ENCODE data around the gene TPK1.

TPK1 gene

DNA sequence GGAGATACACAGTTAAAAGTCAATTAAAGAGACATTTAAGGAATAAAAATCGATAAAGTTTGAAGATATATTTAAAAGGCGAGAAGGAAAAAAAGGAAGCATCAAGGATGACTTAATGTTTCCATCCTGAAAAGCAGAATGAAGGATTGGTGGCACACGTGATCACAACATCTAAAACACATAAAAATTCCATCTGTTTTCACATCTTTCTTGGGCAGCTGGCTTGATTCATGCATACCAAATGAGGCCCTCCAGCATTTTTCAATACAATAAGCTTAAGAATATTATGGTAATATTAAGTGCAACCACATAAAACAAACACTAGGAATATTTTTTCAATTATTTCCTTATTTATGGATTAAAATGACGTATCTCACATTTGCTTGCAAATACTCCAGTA lies 112.6 kb downstream of the TPK1 start:
- no peak for DNase-seq (ENCODE audit: low read depth in 2 of 2)

DNA sequence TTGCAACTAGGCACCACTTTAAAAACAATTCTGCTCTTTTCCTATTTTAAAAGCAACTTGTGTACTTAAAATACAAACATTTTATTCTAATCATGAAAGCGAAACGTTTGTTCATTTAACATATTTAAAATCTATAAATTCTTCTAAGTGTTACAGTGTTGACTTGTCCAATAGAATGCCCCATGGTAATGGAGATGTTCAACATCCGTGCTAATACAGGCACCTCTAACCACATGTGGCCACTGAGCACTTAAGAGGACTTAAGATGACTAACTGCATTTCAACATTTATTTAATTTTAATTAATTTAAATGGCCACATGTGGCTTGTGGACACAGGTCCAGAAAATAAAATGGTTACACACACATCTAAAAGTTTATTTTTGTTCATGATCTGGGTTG lies 115.1 kb downstream of the TPK1 start:
- DNase-seq (ENCODE audit: low read depth in 2 of 2), result no peak

DNA sequence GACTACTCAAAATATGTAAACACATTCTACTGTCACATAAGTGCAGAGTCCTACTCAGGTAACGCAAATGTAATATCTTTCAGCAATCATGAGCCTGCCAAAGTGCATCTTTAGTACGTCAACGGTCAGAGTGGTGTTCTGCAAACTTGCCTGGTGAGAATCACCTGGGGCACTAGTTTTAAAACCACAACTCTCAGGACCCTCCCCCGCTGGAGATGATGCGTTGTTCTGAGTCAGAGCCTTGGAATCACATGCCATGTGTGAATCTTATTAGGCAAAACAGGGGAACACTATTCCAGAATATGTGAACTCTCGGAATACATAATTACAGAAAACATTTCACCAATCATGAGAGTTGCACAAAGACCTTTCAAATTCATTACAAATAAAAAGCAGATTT lies 115.7 kb downstream of the TPK1 start:
- DNase-seq (ENCODE audit: low read depth in 2 of 2), result no peak

DNA sequence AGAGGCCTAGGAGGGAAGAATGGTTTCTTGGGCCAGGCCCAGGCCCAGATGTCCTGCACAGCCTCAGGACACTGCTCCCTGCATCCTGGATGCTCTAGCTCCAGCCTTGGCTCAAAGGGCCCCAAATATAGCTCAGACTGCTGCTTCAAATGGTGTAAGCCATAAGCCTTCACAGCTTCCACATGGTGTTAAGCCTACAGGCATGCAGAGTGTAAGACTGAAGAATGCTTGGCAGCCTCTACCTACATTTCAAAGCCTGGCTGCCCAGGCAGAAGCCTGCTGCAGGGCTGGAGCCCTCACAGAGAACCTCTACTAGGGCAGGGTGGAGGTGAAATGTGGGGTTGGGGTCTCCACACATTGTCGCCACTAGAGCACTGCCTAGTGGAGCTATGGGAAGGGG lies 118.1 kb downstream of the TPK1 start:
- DNase-seq (ENCODE audit: low read depth in 2 of 2), result no peak

DNA sequence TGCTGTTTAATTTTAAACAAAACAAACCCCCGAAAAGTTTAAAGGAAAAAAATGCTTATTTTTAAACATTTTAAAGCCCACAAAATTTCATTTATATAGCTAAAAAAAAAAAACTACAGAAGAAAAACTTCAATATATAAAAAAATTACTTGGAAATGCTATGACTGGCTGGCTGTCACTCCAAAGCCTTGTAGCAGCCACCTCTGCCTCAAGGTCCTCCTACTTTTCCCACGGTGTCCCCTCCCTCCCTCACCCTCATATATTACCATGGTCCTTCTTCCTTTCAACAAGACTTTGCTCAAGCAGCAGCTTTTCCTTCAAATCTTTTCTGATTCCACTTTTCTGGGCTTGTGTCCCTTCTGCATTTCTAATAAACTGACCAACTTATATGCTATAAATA lies 122.0 kb downstream of the TPK1 start:
- no peak for DNase-seq (ENCODE audit: low read depth in 2 of 2)

DNA sequence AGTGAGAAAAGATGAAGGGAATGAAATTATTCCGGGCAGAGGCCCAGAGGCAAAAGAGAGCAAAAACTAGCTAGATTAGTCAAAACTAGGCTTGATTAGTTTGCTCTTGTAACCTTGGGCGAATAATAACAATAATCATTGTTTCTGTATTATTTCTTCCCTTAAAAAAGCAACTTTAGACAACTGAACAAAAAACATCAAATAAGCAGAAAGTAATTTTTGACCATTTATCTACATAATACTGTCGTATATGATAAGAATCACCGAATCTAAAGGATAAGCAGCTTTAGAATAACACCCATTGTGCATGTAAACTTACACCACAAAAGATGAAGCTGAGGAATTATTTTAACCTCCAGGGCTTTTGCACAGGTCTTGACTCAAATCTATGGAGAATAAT lies 125.1 kb downstream of the TPK1 start:
- no peak for DNase-seq (ENCODE audit: low read depth in 2 of 2)

DNA sequence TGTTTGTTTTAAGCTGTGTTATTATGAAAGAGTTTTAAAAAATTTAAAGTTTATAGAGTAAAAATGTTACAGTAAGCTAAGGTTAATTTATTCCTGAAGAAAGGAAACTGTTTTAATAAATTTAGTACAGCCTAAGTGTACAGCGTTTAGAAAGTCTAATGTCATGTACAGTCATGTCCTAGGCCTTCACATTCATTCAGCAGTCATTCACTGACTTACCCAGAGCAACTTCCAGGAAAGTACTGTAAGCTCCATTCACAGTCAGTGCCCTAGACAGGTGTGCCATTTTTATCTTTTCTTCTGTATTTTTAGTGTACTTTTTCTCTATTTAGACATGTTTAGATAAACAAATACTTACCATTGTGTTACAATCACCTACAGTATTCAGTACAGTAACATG lies 126.8 kb downstream of the TPK1 start:
- no peak for DNase-seq (ENCODE audit: low read depth in 2 of 2)

DNA sequence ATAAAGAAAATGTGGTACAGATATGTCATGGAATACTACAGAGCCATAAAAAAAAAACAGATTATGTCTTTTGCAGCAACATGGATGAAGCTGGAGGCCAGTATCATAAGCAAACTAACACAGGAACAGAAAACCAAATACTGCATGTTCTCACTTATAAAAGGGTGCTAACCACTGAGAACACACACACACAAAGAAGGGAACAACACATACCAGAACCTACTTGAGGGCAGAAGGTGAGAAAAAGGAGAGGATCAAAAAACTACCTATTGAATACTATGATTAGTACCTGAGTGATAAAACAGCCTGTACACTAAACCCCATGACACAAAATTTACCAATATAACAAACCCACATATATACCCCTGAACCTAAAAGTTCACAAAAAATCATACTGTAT lies 144.6 kb downstream of the TPK1 start:
- no peak for DNase-seq (ENCODE audit: low read depth in 2 of 2)

DNA sequence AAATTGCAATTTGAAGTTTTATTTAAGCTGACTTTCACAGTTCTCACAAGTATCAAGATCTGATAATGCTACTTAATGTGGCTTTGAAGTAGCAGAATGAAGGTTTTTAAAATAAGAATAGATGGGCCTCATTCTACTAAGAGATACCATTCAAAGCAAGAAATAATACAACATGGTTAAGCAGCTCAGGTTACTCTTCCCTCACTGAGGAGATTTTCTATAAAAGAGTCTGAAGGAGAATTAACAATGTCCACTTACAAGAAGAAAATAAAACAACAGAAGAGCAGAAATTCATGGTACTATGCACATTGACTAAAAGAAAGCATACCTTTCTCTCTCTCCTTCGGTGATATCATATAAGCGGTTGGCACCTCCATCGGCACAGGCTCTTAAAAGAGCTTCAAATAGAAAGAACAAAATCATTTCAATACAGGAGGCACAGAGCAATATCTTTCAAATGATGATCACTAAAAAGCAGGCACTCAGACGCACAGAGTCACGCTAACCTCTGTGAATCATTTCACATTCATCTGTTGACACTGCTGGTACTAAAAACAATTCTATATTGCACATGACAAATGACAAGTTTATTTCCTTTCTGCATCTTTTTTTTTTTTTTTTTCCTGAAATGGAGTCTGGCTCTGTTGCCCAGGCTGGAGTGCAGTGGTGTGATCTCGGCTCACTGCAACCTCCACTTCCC lies 153.1 kb downstream of the TPK1 start:
- DNase-seq (ENCODE audit: low read depth in 2 of 2), result no peak

DNA sequence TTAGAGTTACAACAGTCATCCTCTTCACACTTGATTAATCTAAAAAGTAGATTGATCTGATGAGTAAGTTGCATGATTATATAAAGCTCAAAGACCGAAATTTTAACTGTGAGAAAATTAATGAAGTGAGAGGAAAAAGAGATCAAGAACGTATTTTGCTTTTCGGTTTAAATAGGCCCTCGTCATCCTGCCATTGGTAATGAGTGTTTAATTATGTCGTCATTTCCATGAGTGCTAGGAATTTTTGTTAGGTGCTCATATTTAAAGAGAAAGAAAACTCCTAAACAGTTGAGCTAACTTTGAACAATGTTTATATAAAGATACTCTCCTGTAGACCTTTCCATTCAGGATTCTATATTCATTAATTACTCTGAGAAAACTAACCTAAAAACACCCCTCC lies 159.4 kb downstream of the TPK1 start:
- no peak for DNase-seq (ENCODE audit: low read depth in 2 of 2)

DNA sequence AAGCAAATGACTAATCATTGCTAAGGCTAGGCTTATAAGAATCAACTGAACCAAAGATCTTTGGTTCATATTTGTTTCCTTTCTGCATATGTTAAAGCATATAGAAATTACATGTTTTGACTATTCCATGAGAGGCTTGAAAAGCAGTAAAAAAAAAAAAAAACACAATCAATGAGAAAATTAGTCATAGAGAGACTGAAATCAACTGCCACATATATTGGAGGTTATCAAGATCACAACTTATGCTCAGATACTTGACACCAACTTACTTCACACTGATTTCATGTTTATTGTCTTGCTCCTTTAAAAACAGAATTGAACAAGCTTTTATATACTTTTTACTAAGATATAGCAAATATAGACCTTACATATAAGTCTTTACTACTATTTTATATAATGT lies 161.3 kb downstream of the TPK1 start:
- no peak for DNase-seq (ENCODE audit: low read depth in 2 of 2)

DNA sequence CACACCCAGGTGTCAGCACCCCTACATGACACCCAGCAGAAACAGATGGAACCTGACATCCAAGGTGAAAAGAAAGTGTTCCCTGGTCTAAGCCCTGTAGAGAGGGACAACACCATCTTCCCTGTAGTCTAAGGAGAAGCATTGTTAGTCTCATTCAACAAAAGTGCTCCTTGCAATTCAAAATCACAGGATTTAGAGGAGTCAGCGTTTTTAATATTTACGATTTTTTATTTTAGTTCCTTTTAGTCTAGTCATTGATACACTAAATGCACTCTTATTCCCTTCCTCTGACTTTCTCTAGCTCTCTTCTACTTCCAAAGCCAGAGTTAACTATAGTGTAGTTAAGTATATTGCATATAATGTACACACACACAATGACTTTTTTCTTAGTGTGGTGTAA lies 163.0 kb downstream of the TPK1 start:
- DNase-seq (ENCODE audit: low read depth in 2 of 2), result no peak

DNA sequence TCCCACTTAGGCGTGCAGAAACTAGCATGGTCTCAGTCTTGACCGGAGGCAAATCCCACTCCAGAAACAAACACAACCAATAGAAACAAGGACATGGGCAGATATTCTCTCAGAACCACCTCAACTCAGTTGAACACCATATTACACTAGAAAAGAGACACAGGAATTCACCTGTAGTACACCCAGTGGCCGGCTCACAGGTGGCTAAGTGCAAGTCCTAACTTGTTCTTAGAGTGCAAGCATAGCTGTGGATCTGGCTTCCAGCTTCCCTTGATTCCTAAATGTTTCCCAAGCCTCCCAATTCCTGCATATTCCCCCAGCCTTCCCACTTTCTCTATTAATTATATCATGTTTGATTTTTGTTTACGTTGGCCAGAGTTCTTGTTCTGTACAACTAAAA lies 164.4 kb downstream of the TPK1 start:
- DNase-seq (ENCODE audit: low read depth in 2 of 2), result no peak

DNA sequence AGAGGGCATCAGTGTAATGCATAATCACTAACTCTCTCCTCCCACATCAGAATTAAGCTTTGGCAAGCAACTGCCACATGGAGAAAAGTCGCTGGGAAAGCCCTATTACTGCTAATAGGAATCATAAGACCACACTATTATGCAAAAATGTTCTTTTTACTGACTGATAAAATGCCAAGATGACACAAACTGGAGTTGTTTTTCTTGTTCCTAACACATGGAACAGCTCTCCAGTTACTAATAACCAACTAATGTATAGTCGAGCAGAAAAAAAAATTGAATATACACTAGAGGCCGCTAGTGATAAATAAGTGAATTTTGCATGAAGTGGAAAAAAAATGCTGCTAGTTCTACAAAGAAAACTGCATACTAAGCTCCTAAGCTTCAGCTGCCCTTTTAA lies 165.6 kb downstream of the TPK1 start:
- no peak for DNase-seq (ENCODE audit: low read depth in 2 of 2)

DNA sequence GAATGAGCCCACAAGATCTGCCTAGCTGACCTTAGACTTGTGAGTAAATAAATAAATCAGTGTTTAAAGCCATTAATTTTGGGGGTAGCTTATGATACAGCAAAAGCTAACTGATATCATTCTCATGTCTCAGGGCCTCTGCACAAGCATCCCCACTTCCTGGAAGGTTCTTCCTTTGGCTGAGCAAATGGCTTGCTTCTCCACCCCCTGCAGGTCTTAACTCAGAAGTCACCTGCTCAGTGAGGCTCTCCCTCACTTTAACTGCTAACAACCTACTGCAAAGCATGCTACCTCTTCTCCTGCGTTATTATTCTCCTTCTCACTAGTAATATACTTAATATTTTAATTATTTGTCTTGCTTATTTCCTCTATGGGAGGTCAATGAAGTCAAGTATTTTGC lies 167.3 kb downstream of the TPK1 start:
- no peak for DNase-seq (ENCODE audit: low read depth in 2 of 2)

DNA sequence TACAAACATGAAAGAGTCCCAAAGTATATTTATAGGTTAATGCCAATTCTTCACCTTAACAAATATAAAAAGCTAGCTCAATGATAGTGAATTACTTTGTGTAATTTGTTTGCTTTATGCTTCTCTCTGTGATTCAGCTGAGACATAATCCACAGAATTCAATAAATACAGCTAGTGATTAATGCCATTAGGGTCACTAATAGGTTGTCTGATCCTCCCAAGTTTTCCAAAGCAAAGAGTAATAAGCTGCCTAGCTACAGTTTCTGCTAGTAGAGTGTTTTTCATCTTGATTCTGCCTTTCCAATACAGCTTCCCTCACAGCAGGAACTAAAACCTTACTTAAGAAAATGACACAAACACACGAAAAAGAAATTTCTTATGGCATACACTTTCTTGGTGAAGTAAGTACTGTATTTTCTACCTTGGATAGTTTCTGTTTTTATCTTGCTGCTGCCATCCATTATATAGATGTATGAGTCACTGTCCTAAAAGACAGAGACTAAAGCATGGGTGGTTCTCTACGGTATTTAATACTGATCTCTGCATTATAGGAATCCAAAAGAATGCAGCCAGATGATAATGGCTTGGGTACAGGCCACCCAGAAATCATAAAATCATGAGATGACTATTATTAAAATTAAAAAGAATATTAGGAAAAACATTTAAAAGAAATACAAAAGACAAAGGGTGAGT lies 170.0 kb downstream of the TPK1 start:
- no peak for DNase-seq (ENCODE audit: low read depth in 2 of 2)

DNA sequence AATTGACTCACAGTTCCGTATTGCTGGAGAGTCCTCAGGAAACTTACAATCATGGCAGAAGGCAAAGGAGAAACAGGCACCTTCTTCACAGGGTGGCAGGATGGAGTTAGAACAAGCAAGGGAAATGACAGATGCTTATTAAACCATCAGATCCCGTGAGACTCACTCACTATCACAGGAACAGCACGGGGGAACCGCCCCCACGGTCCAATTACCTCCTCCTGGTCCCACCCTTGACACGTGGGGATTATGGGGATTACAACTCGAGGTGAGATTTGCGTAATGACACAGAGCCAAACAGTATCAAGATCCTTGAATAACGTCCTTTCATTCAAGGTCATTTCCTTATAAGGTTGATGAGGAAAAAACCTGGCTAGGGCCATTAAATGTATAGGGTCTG lies 176.6 kb downstream of the TPK1 start:
- no peak for DNase-seq (ENCODE audit: low read depth in 2 of 2)

DNA sequence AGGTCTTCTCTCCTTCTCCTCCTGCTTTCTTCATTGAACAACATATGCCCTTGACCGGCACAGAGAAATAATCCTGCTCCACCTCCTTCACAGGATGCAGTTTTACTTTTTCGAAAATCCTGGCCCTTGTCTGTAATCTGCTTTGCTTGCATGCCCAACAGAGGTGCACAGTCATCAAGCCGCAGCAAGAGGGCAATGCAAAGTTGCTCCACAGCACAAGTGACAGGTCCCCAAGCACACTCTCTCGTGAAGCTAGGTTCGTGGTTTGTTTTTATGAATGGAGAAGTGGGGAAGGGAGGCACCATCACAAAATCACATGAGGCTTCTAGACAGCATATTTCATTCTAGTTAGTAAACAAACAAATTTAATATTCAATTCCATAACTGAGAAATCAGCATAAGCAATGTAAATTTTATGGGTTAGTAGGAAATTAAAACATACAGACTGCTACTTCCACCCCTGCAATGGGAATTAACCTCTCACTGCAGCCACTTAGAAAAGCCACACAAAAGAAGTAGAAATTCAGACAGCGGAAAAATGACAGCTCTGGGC lies 178.8 kb downstream of the TPK1 start:
- no peak for DNase-seq (ENCODE audit: low read depth in 2 of 2)

DNA sequence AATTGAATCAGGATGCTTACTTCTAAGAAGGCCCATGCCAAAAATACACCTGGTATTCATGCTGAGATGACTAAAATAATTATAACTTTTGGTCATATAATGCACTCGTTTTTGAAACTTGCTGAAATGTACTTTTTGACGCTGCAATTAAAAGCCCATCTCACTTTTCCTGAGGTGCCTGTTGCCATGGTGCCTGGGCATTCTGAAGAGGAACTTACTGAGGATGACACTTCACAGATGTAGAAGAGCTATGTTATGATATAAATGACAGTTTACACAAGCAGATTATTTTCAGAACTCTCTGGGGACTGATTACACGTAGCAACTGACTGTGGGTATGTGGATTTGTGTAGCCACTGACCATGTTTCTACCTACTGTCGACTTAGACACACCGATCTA lies 182.4 kb downstream of the TPK1 start:
- no peak for DNase-seq (ENCODE audit: low read depth in 2 of 2)

DNA sequence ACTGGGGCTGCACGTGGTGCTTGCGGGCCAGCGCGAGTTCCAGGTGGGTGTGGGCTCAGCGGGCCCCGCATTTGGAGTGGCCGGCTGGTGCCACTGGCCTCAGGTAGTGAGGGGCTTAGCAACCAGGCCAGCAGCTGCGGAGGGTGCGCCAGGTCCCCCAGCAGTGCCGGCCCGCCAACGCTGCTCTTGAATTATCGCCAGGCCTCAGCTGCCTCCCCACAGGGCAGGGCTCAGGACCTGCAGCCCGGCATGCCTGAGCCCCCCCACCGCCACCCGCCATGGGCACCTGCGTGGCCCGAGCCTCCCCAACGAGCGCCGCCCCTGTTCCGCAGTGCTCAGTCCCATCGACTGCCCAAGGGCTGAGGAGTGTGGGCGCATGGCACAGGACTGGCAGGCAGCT lies 185.4 kb downstream of the TPK1 start:
- DNase-seq (ENCODE audit: low read depth in 2 of 2), result no peak

DNA sequence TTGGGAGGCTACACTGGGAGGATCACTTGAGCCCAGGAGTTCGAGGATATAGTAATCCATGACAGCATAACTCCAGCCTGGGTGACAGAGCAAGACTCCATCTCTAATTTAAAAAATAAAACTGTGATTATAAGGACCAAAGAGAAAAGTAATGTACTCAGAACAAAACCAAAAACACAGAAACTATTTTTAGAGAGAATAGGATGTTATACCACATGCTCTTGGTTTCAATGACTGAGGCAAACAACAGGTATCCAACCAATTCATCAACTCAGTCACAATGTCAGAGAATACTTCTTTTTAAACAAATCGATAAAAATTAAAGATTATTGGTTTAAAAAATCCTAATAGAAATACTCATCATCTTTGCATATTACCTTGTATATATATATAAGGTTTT lies 186.7 kb downstream of the TPK1 start:
- DNase-seq (ENCODE audit: low read depth in 2 of 2), result no peak

DNA sequence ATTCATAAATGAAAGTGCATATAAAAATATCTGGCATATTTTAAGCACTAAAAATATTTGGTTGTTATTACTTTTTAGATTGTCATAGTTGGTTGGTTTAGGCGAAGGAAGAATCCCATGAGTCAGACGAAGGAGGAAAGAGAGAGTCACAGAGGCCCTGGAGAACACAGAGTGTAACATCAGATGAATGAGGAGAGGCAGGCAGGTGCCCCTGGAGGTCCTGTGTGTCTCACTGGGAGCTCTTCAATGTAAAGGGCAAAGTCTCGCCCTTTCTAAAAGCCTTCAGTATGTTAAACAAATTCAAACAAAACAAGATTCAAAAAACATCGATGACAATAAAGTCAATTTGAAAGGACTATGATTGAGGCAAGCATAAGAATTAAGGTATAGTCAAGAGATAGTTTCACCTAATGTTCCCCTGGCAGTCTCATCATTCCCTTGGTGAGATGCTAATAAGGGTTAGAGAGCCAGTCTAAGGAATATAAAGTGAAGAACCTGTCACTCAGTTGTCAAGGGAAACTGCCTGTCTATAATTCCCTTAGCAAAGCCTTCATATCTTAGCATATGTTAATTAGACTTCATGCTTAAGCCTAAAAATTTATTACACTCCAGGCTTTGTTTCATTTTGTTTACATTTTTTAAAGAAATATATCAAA lies 194.3 kb downstream of the TPK1 start:
- DNase-seq (ENCODE audit: low read depth in 2 of 2), result no peak

DNA sequence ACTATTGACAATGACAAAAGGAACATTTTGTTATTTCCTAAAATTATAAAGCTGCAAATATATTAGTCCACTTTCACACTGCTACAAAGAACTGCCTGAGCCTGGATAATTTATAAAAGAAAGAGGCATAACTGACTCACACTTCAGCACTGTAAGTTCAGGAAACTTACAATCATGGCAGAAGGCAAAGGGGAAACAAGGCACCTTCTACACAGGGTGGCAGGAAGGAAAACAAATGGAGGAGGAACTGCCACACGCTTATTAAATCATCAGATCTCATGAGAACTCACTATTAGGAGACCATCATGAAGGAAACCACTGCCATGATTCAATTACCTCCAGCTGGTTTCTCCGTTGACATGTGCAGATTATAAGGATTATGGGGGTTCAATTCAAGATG lies 203.1 kb downstream of the TPK1 start:
- no peak for DNase-seq (ENCODE audit: low read depth in 2 of 2)
